Duodenal mucosa (tissue), 2 donors: ENCODE data around the gene HIBCH.

Source experiments
- H3K27ac ChIP-seq: one replicate; pipeline ENCODE4 v1.7.0; 2013; ENCODE audit warnings: low read depth, low read length
- H3K27me3 ChIP-seq, 2 donors: one replicate each; pipeline ENCODE4 v1.7.0; 2013; ENCODE audit warnings: low read length in 2 of 2, control low read depth in 1 of 2; ENCODE audit not compliant: insufficient read depth in 2 of 2, control insufficient read depth in 1 of 2
- H3K36me3 ChIP-seq, 2 donors: one replicate each; pipeline ENCODE4 v1.7.0; 2013; ENCODE audit warnings: low read length in 2 of 2, control low read depth in 1 of 2; ENCODE audit not compliant: insufficient read depth in 2 of 2, control insufficient read depth in 1 of 2
- H3K4me1 ChIP-seq, 2 donors: one replicate each; pipeline ENCODE4 v1.7.0; 2013; ENCODE audit warnings: low read length in 2 of 2, control low read depth in 1 of 2; ENCODE audit not compliant: insufficient read depth in 2 of 2, control insufficient read depth in 1 of 2
- H3K4me3 ChIP-seq, 2 donors: one replicate each; pipeline ENCODE4 v1.7.0; 2013; ENCODE audit warnings: low read length in 2 of 2, low read depth in 1 of 2
- H3K9ac ChIP-seq, 2 donors: one replicate each; pipeline ENCODE4 v1.7.0; 2013; ENCODE audit warnings: low read length in 2 of 2, low read depth in 1 of 2
- H3K9me3 ChIP-seq, 2 donors: one replicate each; pipeline ENCODE4 v1.7.0; 2013; ENCODE audit warnings: low read length in 2 of 2, control low read depth in 1 of 2; ENCODE audit not compliant: control insufficient read depth in 1 of 2

The HIBCH gene

GRCh38 chr2:190357600-190357999 is 38.0 kb upstream of the HIBCH start:
- Histone ChIP-seq H3K27me3 (no peaks in the 10 kb centered on the region), H3K4me1 (peaks cover 36 to 56% of the 10 kb centered on the region in 2 donors), H3K36me3 (no peaks in the 10 kb centered on the region), H3K4me3 (no peak overlapping the region), H3K9ac (no peak overlapping the region), H3K9me3 (no peaks in the 10 kb centered on the region), H3K27ac (no peak overlapping the region)

GRCh38 chr2:190355968-190356644 is 36.5 kb upstream of the HIBCH start:
- no peaks in the 10 kb centered on the region for H3K36me3 ChIP-seq
- no peaks in the 10 kb centered on the region for H3K9me3 ChIP-seq
- no peak overlapping the region for H3K9ac ChIP-seq
- peak overlapping the region; percentile 7 to 13 for H3K4me3 ChIP-seq
- no peaks in the 10 kb centered on the region for H3K27me3 ChIP-seq
- H3K4me1 ChIP-seq = peaks cover 44 to 65% of the 10 kb centered on the region in 2 donors
- no peak overlapping the region for H3K27ac ChIP-seq

GRCh38 chr2:190354003-190354690 is 34.5 kb upstream of the HIBCH start:
- Histone ChIP-seq H3K27ac (no peak overlapping the region), H3K9me3 (no peaks in the 10 kb centered on the region), H3K4me3 (no peak overlapping the region), H3K4me1 (peaks cover 34 to 50% of the 10 kb centered on the region in 2 donors), H3K9ac (peak overlapping the region in 1 of 2 donors; percentile 13), H3K36me3 (no peaks in the 10 kb centered on the region), H3K27me3 (no peaks in the 10 kb centered on the region)

GRCh38 chr2:190353537-190353899 is 33.9 kb upstream of the HIBCH start:
- Histone ChIP-seq H3K9ac (no peak overlapping the region), H3K36me3 (no peaks in the 10 kb centered on the region), H3K4me1 (peaks cover 34 to 46% of the 10 kb centered on the region in 2 donors), H3K4me3 (no peak overlapping the region), H3K27ac (no peak overlapping the region), H3K9me3 (no peaks in the 10 kb centered on the region), H3K27me3 (no peaks in the 10 kb centered on the region)

- Histone ChIP-seq H3K36me3 (no peaks in the 10 kb centered on the region), H3K27ac (no peak overlapping the region), H3K4me3 (peak overlapping the region in 1 of 2 donors; percentile 3), H3K9me3 (no peaks in the 10 kb centered on the region), H3K9ac (no peak overlapping the region), H3K4me1 (peaks cover 34 to 44% of the 10 kb centered on the region in 2 donors), H3K27me3 (no peaks in the 10 kb centered on the region)
Observed at GRCh38 chr2:190352668-190353536, 33.3 kb upstream of the HIBCH start.

- no peak overlapping the region for H3K27ac ChIP-seq
- no peak overlapping the region for H3K4me3 ChIP-seq
- H3K9ac ChIP-seq = no peak overlapping the region
- H3K36me3 ChIP-seq = no peaks in the 10 kb centered on the region
- peaks cover 25 to 43% of the 10 kb centered on the region in 2 donors for H3K4me1 ChIP-seq
- no peaks in the 10 kb centered on the region for H3K27me3 ChIP-seq
- no peaks in the 10 kb centered on the region for H3K9me3 ChIP-seq
Observed at GRCh38 chr2:190351955-190352354, 32.3 kb upstream of the HIBCH start.

- Histone ChIP-seq H3K4me1 (peaks cover 22 to 32% of the 10 kb centered on the region in 2 donors), H3K27ac (no peak overlapping the region), H3K9me3 (no peaks in the 10 kb centered on the region), H3K4me3 (no peak overlapping the region), H3K36me3 (no peaks in the 10 kb centered on the region), H3K27me3 (no peaks in the 10 kb centered on the region), H3K9ac (no peak overlapping the region)
Observed at GRCh38 chr2:190350371-190350770, 30.7 kb upstream of the HIBCH start.

- peak overlapping the region; percentile 74 to 82 for H3K9ac ChIP-seq
- peaks cover 13 to 15% of the 10 kb centered on the region in 2 donors for H3K4me1 ChIP-seq
- peak overlapping the region; percentile 78 to 83 for H3K4me3 ChIP-seq
- no peaks in the 10 kb centered on the region for H3K36me3 ChIP-seq
- H3K9me3 ChIP-seq = no peaks in the 10 kb centered on the region
- H3K27me3 ChIP-seq = no peaks in the 10 kb centered on the region
- peak overlapping the region; percentile 82 for H3K27ac ChIP-seq
Observed at GRCh38 chr2:190344276-190344827, 24.7 kb upstream of the HIBCH start.

- peak within 1 kb of the TSS; percentile 74 to 82 for H3K9ac ChIP-seq
Observed at GRCh38 chr2:190343536-190344275, 24.1 kb upstream of the HIBCH start, which contains the start of gene INPP1. Gene INPP1, plus strand, starts transcription at chr2:190343589. Its CDS starts 16,514 bp downstream, at chr2:190360103.

More at GRCh38 chr2:190343536-190344275, 24.1 kb upstream of the HIBCH start, which contains the start of gene INPP1:
- no peaks in the 10 kb centered on the region for H3K36me3 ChIP-seq
- no peaks in the 10 kb centered on the region for H3K9me3 ChIP-seq
- peak within 1 kb of the TSS; percentile 78 to 83 for H3K4me3 ChIP-seq
- peaks cover 13 to 15% of the 10 kb centered on the region in 2 donors for H3K4me1 ChIP-seq
- no peaks in the 10 kb centered on the region for H3K27me3 ChIP-seq
- peak within 1 kb of the TSS; percentile 82 for H3K27ac ChIP-seq
